Tibial nerve (tissue), 4 donors: ENCODE results near the gene AGPAT3. TPM values are rescaled to one million over a fixed set of nuclear protein-coding genes. Genes with fewer than 3 reads are reported as not detected.

ENCODE experiments used
- DNase-seq, 2 donors: peaks; one replicate each; pipeline ENCODE4 v3.0.0-alpha.2; 2019; ENCODE audit warnings: low spot score in 2 of 2
- H3K27ac ChIP-seq, 4 donors: fragments of 200-600 bp; sonication (generic) in 3 of 4; one replicate each; pipeline ENCODE4 v1.5.1; 2017 to 2019; ENCODE audit warnings: mild to moderate bottlenecking in 1 of 4
- H3K27me3 ChIP-seq, 2 donors: fragments of 200-600 bp; sonication (generic) in 1 of 2; one replicate each; pipeline versions ENCODE4 v1.5.1 to v1.6.0; 2017 to 2019
- H3K36me3 ChIP-seq, 3 donors: fragments of 200-600 bp; sonication (generic); one replicate each; pipeline ENCODE4 v1.5.1; 2018 to 2019
- H3K4me1 ChIP-seq, 4 donors: fragments of 200-600 bp; sonication (generic) in 3 of 4; one replicate each; pipeline ENCODE4 v1.5.1; 2017 to 2019
- H3K4me3 ChIP-seq, 4 donors: fragments of 200-600 bp; sonication (generic) in 3 of 4; one replicate each; pipeline ENCODE4 v1.5.1; 2017 to 2019; ENCODE audit warnings: mild to moderate bottlenecking in 1 of 4, moderate library complexity in 1 of 4
- H3K9me3 ChIP-seq, 4 donors: fragments of 200-600 bp; sonication (generic) in 3 of 4; one replicate each; pipeline ENCODE4 v1.5.1; 2017 to 2019
- CTCF ChIP-seq, 5 experiments: fragments of 200-600 bp in 3 of 5; fragments of 450-650 bp in 2 of 5; sonication (generic) in 3 of 5; IDR thresholded peaks; one replicate each; pipeline ENCODE4 v1.5.1; 2016 to 2019; ENCODE audit warnings: antibody characterized with exemption in 5 of 5, mild to moderate bottlenecking in 3 of 5, moderate library complexity in 2 of 5
- EP300 ChIP-seq, 2 donors: sonication (generic); formaldehyde crosslinking; IDR thresholded peaks; one replicate each; pipeline ENCODE4 v1.6.1; 2017; ENCODE audit warnings: antibody characterized with exemption in 2 of 2, mild to moderate bottlenecking in 1 of 2
- POLR2A ChIP-seq, 2 donors: fragments of 450-650 bp; IDR thresholded peaks; one replicate each; pipeline ENCODE4 v1.6.1; 2017; ENCODE audit warnings: antibody characterized with exemption in 2 of 2, mild to moderate bottlenecking in 2 of 2, moderate library complexity in 2 of 2
- WGBS, 2 donors: methylation state at CpG; one replicate each; pipeline ENCODE4 v1.1.5; 2018; 5-methylcytosine and 5-hydroxymethylcytosine counted together
- total RNA-seq, 4 donors: library from RNA; depleted of rRNA; stranded (reverse); fragments of >200 nt; gene quantifications; one replicate each; pipeline ENCODE4 v1.1.0, GENCODE V29; 2016

The AGPAT3 gene
- total RNA-seq, 4 donors from 2014 or later = 29.9 to 45.6 (median 36.4) TPM

- no peak overlapping the region for H3K4me3 ChIP-seq
Observed at GRCh38 chr21:44024257-44024656, 159.2 kb downstream of the AGPAT3 start.

GRCh38 chr21:44024887-44025353 lies 159.9 kb downstream of the AGPAT3 start:
- no peak overlapping the region for H3K4me3 ChIP-seq
- peak overlapping the region in 3 of 4 donors; percentile 61 to 79 (median 78) for H3K27ac ChIP-seq
- peaks cover 0 to 50% (median 25%) of the 10 kb centered on the region in 4 donors for H3K4me1 ChIP-seq
- H3K9me3 ChIP-seq = no peaks in the 10 kb centered on the region
- H3K36me3 ChIP-seq = no peaks in the 10 kb centered on the region
- 21% methylated on average over 8 of the region's 8 CpGs for WGBS, 2 donors
- DNase-seq = peak in 1 of 2 donors; percentile 38
- H3K27me3 ChIP-seq = no peaks in the 10 kb centered on the region
- TF ChIP-seq CTCF (IDR thresholded peaks at IDR 0.05) (peak in 1 of 5 experiments; percentile 14), POLR2A (IDR thresholded peaks at IDR 0.05) (no peak), EP300 (IDR thresholded peaks at IDR 0.05) (peak in 1 of 2 donors; percentile 16)

More at GRCh38 chr21:44024257-44024656, 159.2 kb downstream of the AGPAT3 start:
- peaks cover 0 to 55% (median 25%) of the 10 kb centered on the region in 4 donors for H3K4me1 ChIP-seq
- DNase-seq = no peak
- H3K27me3 ChIP-seq = no peaks in the 10 kb centered on the region
- TF ChIP-seq POLR2A (IDR thresholded peaks at IDR 0.05) = no peak
- TF ChIP-seq EP300 (IDR thresholded peaks at IDR 0.05) = no peak
- no peak for TF ChIP-seq CTCF (IDR thresholded peaks at IDR 0.05)
- no peaks in the 10 kb centered on the region for H3K9me3 ChIP-seq
- H3K36me3 ChIP-seq = no peaks in the 10 kb centered on the region
- WGBS, 2 donors = 56 to 75% methylated on average over 1 of the region's 1 CpG
- H3K27ac ChIP-seq = peak overlapping the region in 2 of 4 donors; percentile 78 to 79

- DNase-seq = no peak
- Histone ChIP-seq H3K36me3 (peaks cover 0 to 5% (median 0%) of the 10 kb centered on the region in 3 donors), H3K9me3 (no peaks in the 10 kb centered on the region), H3K27me3 (no peaks in the 10 kb centered on the region), H3K4me3 (no peak overlapping the region), H3K4me1 (peaks cover 0 to 33% (median 25%) of the 10 kb centered on the region in 4 donors), H3K27ac (no peak overlapping the region)
- WGBS, 2 donors = 94 to 97% methylated on average over 7 to 8 of the region's 8 CpGs
- TF ChIP-seq CTCF (IDR thresholded peaks at IDR 0.05) = no peak
- TF ChIP-seq EP300 (IDR thresholded peaks at IDR 0.05) = no peak
- no peak for TF ChIP-seq POLR2A (IDR thresholded peaks at IDR 0.05)
Observed at GRCh38 chr21:44027607-44028286, 162.7 kb downstream of the AGPAT3 start.

GRCh38 chr21:44028287-44028659 lies 163.2 kb downstream of the AGPAT3 start:
- H3K4me1 ChIP-seq = peaks cover 0 to 32% (median 25%) of the 10 kb centered on the region in 4 donors

More at GRCh38 chr21:44028287-44028659, 163.2 kb downstream of the AGPAT3 start:
- 92 to 95% methylated on average over 6 of the region's 6 CpGs for WGBS, 2 donors
- H3K9me3 ChIP-seq = no peaks in the 10 kb centered on the region
- no peak overlapping the region for H3K27ac ChIP-seq
- H3K4me3 ChIP-seq = no peak overlapping the region
- TF ChIP-seq EP300 (IDR thresholded peaks at IDR 0.05) (no peak), CTCF (IDR thresholded peaks at IDR 0.05) (no peak), POLR2A (IDR thresholded peaks at IDR 0.05) (no peak)
- peaks cover 0 to 10% (median 0%) of the 10 kb centered on the region in 3 donors for H3K36me3 ChIP-seq
- DNase-seq = no peak
- H3K27me3 ChIP-seq = no peaks in the 10 kb centered on the region
